Neural cell (in vitro differentiated cells): ENCODE data around the gene RSPH1. TPM values are rescaled to one million over a fixed set of nuclear protein-coding genes. Genes with fewer than 3 reads are reported as not detected.

Source experiments
- H2AFZ ChIP-seq: fragments of 200-600, 300-800 bp; sonication (generic), shearing (Covaris generic); 2 replicates; pipeline ENCODE4 v1.6.0; 2014; ENCODE audit warnings: low read depth, mild to moderate bottlenecking, antibody characterized with exemption, low read length, moderate library complexity
- H3F3A ChIP-seq: fragments of 200-600 bp; shearing (Covaris generic); 2 replicates; pipeline ENCODE4 v1.6.1; 2016; ENCODE audit warnings: mild to moderate bottlenecking, moderate library complexity, mixed read lengths, antibody characterized with exemption, low read length; ENCODE audit not compliant: insufficient read depth, poor library complexity, severe bottlenecking
- H3K27ac ChIP-seq: fragments of 200-600, 300-800 bp; sonication (generic), shearing (Covaris generic); 2 replicates; pipeline ENCODE4 v1.5.1; 2014; ENCODE audit warnings: mild to moderate bottlenecking, low read length, moderate library complexity
- H3K27me3 ChIP-seq: fragments of 300-800, 200-600 bp; sonication (generic), shearing (Covaris generic); 2 replicates; pipeline ENCODE4 v1.6.0; 2014; ENCODE audit warnings: mild to moderate bottlenecking, low read depth, low read length, moderate library complexity; ENCODE audit not compliant: insufficient read depth
- H3K36me3 ChIP-seq: fragments of 300-800, 200-600 bp; sonication (generic), shearing (Covaris generic); 2 replicates; pipeline ENCODE4 v1.5.1; 2014; ENCODE audit warnings: mild to moderate bottlenecking, antibody characterized with exemption, low read length, moderate library complexity; ENCODE audit not compliant: insufficient read depth
- H3K4me2 ChIP-seq: fragments of 300-800, 200-600 bp; sonication (generic), shearing (Covaris generic); 2 replicates; pipeline ENCODE4 v1.6.0; 2014; ENCODE audit warnings: mild to moderate bottlenecking, low read length
- H3K4me3 ChIP-seq: fragments of 300-800, 200-600 bp; sonication (generic), shearing (Covaris generic); 2 replicates; pipeline ENCODE4 v1.5.1; 2014; ENCODE audit warnings: mild to moderate bottlenecking, low read length, moderate library complexity
- H3K79me2 ChIP-seq: fragments of 200-600 bp; shearing (Covaris generic); replicated peaks from 2 replicates; pipeline ENCODE4 v1.6.0; 2014; ENCODE audit warnings: mild to moderate bottlenecking, low read length, moderate library complexity; ENCODE audit not compliant: insufficient read depth
- H3K9ac ChIP-seq: fragments of 300-800, 200-600 bp; sonication (generic), shearing (Covaris generic); 2 replicates; pipeline ENCODE4 v1.6.1; 2016; ENCODE audit warnings: mild to moderate bottlenecking, low read length, mixed read lengths
- H3K9me2 ChIP-seq: fragments of 200-600 bp; shearing (Covaris generic); 2 replicates; pipeline ENCODE4 v1.6.1; 2016; ENCODE audit warnings: mild to moderate bottlenecking, low read length, mixed read lengths; ENCODE audit not compliant: insufficient read depth
- H3K9me3 ChIP-seq: fragments of 200-600, 300-800 bp; sonication (generic), shearing (Covaris generic); 2 replicates; pipeline ENCODE4 v1.6.1; 2016; ENCODE audit warnings: mild to moderate bottlenecking, mixed run types, low read length, moderate library complexity, mixed read lengths
- H4K20me1 ChIP-seq: fragments of 200-600 bp; shearing (Covaris generic); 2 replicates; pipeline ENCODE4 v1.6.1; 2016; ENCODE audit warnings: mild to moderate bottlenecking, mixed run types; ENCODE audit not compliant: insufficient read depth
- CTCF ChIP-seq: fragments of 450-650 bp; IDR thresholded peaks from 2 replicates; pipeline ENCODE4 v1.5.1; 2014; ENCODE audit warnings: antibody characterized with exemption, mild to moderate bottlenecking, moderate library complexity; ENCODE audit not compliant: poor library complexity, severe bottlenecking
- EP300 ChIP-seq: fragments of 450-650 bp; conservative IDR thresholded peaks from 2 replicates; pipeline ENCODE4 v1.6.1; 2014; ENCODE audit warnings: antibody characterized with exemption, mild to moderate bottlenecking, moderate library complexity; ENCODE audit not compliant: poor library complexity, severe bottlenecking
- EZH2 ChIP-seq: fragments of 200-600, 300-800 bp; shearing (Covaris generic), sonication (generic); IDR thresholded peaks from 2 replicates; pipeline ENCODE4 v1.6.1; 2014; ENCODE audit warnings: antibody characterized with exemption, low read length, borderline replicate concordance, mild to moderate bottlenecking; ENCODE audit not compliant: insufficient read depth, poor library complexity, severe bottlenecking
- MXI1 ChIP-seq: fragments of 450-650 bp; conservative IDR thresholded peaks from 2 replicates; pipeline ENCODE4 v1.6.1; 2014; ENCODE audit warnings: antibody characterized with exemption, mild to moderate bottlenecking; ENCODE audit not compliant: poor library complexity, severe bottlenecking
- POLR2AphosphoS5 ChIP-seq: IDR thresholded peaks from 2 replicates; pipeline ENCODE4 v1.6.1; 2012
- RAD21 ChIP-seq: fragments of 450-650 bp; conservative IDR thresholded peaks from 2 replicates; pipeline ENCODE4 v1.6.1; 2014; ENCODE audit warnings: antibody characterized with exemption, mild to moderate bottlenecking, moderate library complexity
- REST ChIP-seq: IDR thresholded peaks from 2 replicates; pipeline ENCODE4 v1.6.1; 2012; ENCODE audit warnings: borderline replicate concordance
- SMC3 ChIP-seq: fragments of 450-650 bp; conservative IDR thresholded peaks from 2 replicates; pipeline ENCODE4 v1.6.1; 2014; ENCODE audit warnings: antibody characterized with exemption, mild to moderate bottlenecking, moderate library complexity; ENCODE audit not compliant: poor library complexity
- TAF1 ChIP-seq: IDR thresholded peaks from 2 replicates; pipeline ENCODE4 v1.6.1; 2012; ENCODE audit warnings: low read depth
- polyA plus RNA-seq: library from polyadenylated mRNA; depleted of rRNA; stranded (reverse); fragments of >200 nt; gene quantifications from 2 replicates; pipeline ENCODE4 v1.2.3, GENCODE V29; 2014

Gene RSPH1
- polyA plus RNA-seq, 1 donor from 2014 or later, result 1.3 TPM

GRCh38 chr21:42521384-42521783, 25.4 kb upstream of the RSPH1 start:
- Histone ChIP-seq H2AFZ (no peak overlapping the region), H3K9me2 (no peaks in the 10 kb centered on the region), H3K4me3 (no peak overlapping the region), H3K79me2 (peaks cover 31% of the 10 kb centered on the region), H3K9ac (no peak overlapping the region), H3F3A (no peaks in the 10 kb centered on the region), H3K27ac (no peak overlapping the region), H4K20me1 (no peaks in the 10 kb centered on the region), H3K9me3 (no peaks in the 10 kb centered on the region), H3K36me3 (peaks cover 17% of the 10 kb centered on the region), H3K4me2 (no peak overlapping the region), H3K27me3 (no peaks in the 10 kb centered on the region)
- TF ChIP-seq MXI1 (no peak), RAD21 (no peak), POLR2AphosphoS5 (no peak), EP300 (no peak), REST (no peak), CTCF (no peak), EZH2 (no peak), TAF1 (no peak), SMC3 (no peak)

- Histone ChIP-seq H4K20me1 (no peaks in the 10 kb centered on the region), H3K4me3 (no peak overlapping the region), H2AFZ (no peak overlapping the region), H3K9me3 (no peaks in the 10 kb centered on the region), H3K4me2 (no peak overlapping the region), H3K27me3 (no peaks in the 10 kb centered on the region), H3K79me2 (peaks cover 33% of the 10 kb centered on the region), H3K36me3 (peaks cover 17% of the 10 kb centered on the region), H3K27ac (no peak overlapping the region), H3F3A (no peaks in the 10 kb centered on the region), H3K9me2 (no peaks in the 10 kb centered on the region), H3K9ac (no peak overlapping the region)
- TF ChIP-seq CTCF, result peak; percentile 41
- no peak for TF ChIP-seq EP300
- no peak for TF ChIP-seq MXI1
- peak; percentile 28 for TF ChIP-seq SMC3
- no peak for TF ChIP-seq EZH2
- TF ChIP-seq TAF1, result no peak
Measured at GRCh38 chr21:42520628-42521253, 24.7 kb upstream of the RSPH1 start.
